K562 (cell line): ENCODE data around the gene ASB11. TPM values are rescaled to one million over a fixed set of nuclear protein-coding genes. Genes with fewer than 3 reads are reported as not detected.

Experiments used
- ATAC-seq: fragments of 200-7000 bp; cut with Tn5 transposase; 3 replicates; pipeline ENCODE4 v1.9.1; 2020; ENCODE audit warnings: moderate library complexity
- BruUV-seq: library from RNA; stranded (reverse); fragments of 400-500 nt; replicated peaks from 2 replicates; lab custom pipeline; 2021; lab: Mats Ljungman, UMichigan
- CTCF ChIA-PET: fragments of 300-600 bp; formaldehyde crosslinking; extraction: SDS; loops from one replicate; lab custom pipeline; 2021; ENCODE audit warnings: low intra/inter-chr PET ratio; lab: Yijun Ruan, JAX
- POLR2A ChIA-PET: fragments of 300-600, 350-650 bp; sonication (Branson Sonifier 250); formaldehyde crosslinking; extraction: SDS; loops from one replicate; lab custom pipeline; 2021; ENCODE audit warnings: antibody characterized with exemption, inconsistent platforms; lab: Yijun Ruan, JAX
- DNase-seq, 4 experiments: peaks; one replicate each; pipeline versions ENCODE4 v3.0.0 to v3.0.0-alpha.2; 2011 to 2018; ENCODE audit warnings: low spot score in 3 of 4, mixed read lengths in 3 of 4; ENCODE audit errors: extremely low read depth in 1 of 4
- FAIRE-seq: peaks from 2 replicates; lab custom pipeline; 2011; peaks lifted over from hg19 to GRCh38; lab: Jason Lieb, UNC
- H2AFZ ChIP-seq: 2 replicates; pipeline ENCODE4 v1.6.0; 2011; ENCODE audit warnings: low read depth, low read length, control low read depth, inconsistent platforms
- H3K27ac ChIP-seq: fragments of 200-600 bp; 3 replicates; pipeline ENCODE4 v1.8.0; 2011; ENCODE audit warnings: low read depth, mild to moderate bottlenecking, control low read depth, inconsistent platforms, low read length, moderate library complexity, mixed read lengths; ENCODE audit errors: extremely low read depth
- H3K27me3 ChIP-seq, 2 experiments: fragments of 300-600 bp in 1 of 2; 2 replicates in 1 of 2; 3 replicates in 1 of 2; pipeline versions ENCODE4 v1.6.0 to v1.8.0; 2011; ENCODE audit warnings: inconsistent platforms in 2 of 2, low read length in 2 of 2, mild to moderate bottlenecking in 1 of 2, mixed read lengths in 1 of 2, moderate library complexity in 1 of 2; ENCODE audit not compliant: control insufficient read depth in 2 of 2, insufficient read depth in 2 of 2
- H3K36me3 ChIP-seq: fragments of 300-600 bp; 3 replicates; pipeline ENCODE4 v1.8.0; 2011; ENCODE audit warnings: mild to moderate bottlenecking, low read length, inconsistent platforms; ENCODE audit not compliant: control insufficient read depth, insufficient read depth
- H3K4me1 ChIP-seq, 2 experiments: fragments of 200-600 bp in 1 of 2; replicated peaks in 1 of 2; 2 replicates in 1 of 2; 3 replicates in 1 of 2; pipeline versions ENCODE4 v1.5.1 to v1.8.0; 2011; ENCODE audit warnings: inconsistent platforms in 2 of 2, low read length in 2 of 2, mild to moderate bottlenecking in 1 of 2, mixed read lengths in 1 of 2, moderate library complexity in 1 of 2; ENCODE audit not compliant: control insufficient read depth in 2 of 2, insufficient read depth in 2 of 2
- H3K4me2 ChIP-seq: 2 replicates; pipeline ENCODE4 v1.6.1; 2011; ENCODE audit warnings: low read length, control low read depth, inconsistent platforms, mixed read lengths; ENCODE audit not compliant: insufficient read depth
- H3K4me3 ChIP-seq: fragments of 200-600 bp; sonication (generic), shearing (Covaris generic); 2 replicates; pipeline ENCODE4 v1.5.1; 2016; ENCODE audit warnings: control low read depth, inconsistent platforms
- H3K79me2 ChIP-seq: fragments of 200-600 bp; 3 replicates; pipeline ENCODE4 v1.8.0; 2011; ENCODE audit warnings: low read length, inconsistent platforms; ENCODE audit not compliant: control insufficient read depth, insufficient read depth
- H3K9ac ChIP-seq, 2 experiments: 2 replicates each; pipeline versions ENCODE4 v1.6.0 to v1.6.1; 2011; ENCODE audit warnings: low read depth in 2 of 2, low read length in 2 of 2, control low read depth in 1 of 2, inconsistent platforms in 1 of 2, mild to moderate bottlenecking in 1 of 2, mixed read lengths in 1 of 2; ENCODE audit not compliant: insufficient read depth in 1 of 2
- H3K9me1 ChIP-seq: one replicate; pipeline ENCODE4 v1.6.0; 2011; ENCODE audit warnings: inconsistent platforms, mild to moderate bottlenecking, low read length, moderate library complexity; ENCODE audit not compliant: control insufficient read depth, insufficient read depth
- H3K9me3 ChIP-seq: replicated peaks from 2 replicates; pipeline ENCODE4 v1.5.1; 2011; ENCODE audit warnings: low read depth, low read length, inconsistent platforms; ENCODE audit not compliant: control insufficient read depth, insufficient read depth
- H4K20me1 ChIP-seq: replicated peaks from 2 replicates; pipeline ENCODE4 v1.6.1; 2011; ENCODE audit warnings: low read length, inconsistent platforms, mixed read lengths; ENCODE audit not compliant: control insufficient read depth, insufficient read depth
- BRF2 ChIP-seq: IDR thresholded peaks from 3 replicates; pipeline ENCODE4 v1.6.1; 2011; ENCODE audit warnings: borderline replicate concordance, mild to moderate bottlenecking; ENCODE audit not compliant: insufficient read length, insufficient read depth
- DDX20 ChIP-seq: fragments of 450-650 bp; IDR thresholded peaks from 2 replicates; pipeline ENCODE4 v1.6.1; 2016; ENCODE audit warnings: missing genetic modification characterization, low read depth, mild to moderate bottlenecking, missing compliant biosample characterization, moderate library complexity
- EWSR1 ChIP-seq: fragments of 450-650 bp; IDR thresholded peaks from 2 replicates; pipeline ENCODE4 v1.6.1; 2018; ENCODE audit warnings: borderline replicate concordance, mild to moderate bottlenecking, low read depth, moderate library complexity; ENCODE audit not compliant: partially characterized antibody
- HOMEZ ChIP-seq: fragments of 250-450 bp; sonication (Bioruptor Pico); IDR thresholded peaks from 2 replicates; pipeline ENCODE4 v1.4.0; 2020; ENCODE audit warnings: mild to moderate bottlenecking, moderate library complexity
- MAFF ChIP-seq: IDR thresholded peaks from 2 replicates; pipeline ENCODE4 v1.6.1; 2012; ENCODE audit warnings: low read length, improper control_type of control experiment
- NFATC3 ChIP-seq: fragments of 450-650 bp; IDR thresholded peaks from 2 replicates; pipeline ENCODE4 v1.6.1; 2017; ENCODE audit warnings: mild to moderate bottlenecking
- NR2C1 ChIP-seq, 2 experiments: fragments of 450-650 bp; IDR thresholded peaks; 2 replicates each; pipeline ENCODE4 v1.6.1; 2017; ENCODE audit warnings: mild to moderate bottlenecking in 2 of 2, antibody characterized with exemption in 1 of 2, inconsistent platforms in 1 of 2, missing compliant biosample characterization in 1 of 2, missing genetic modification characterization in 1 of 2
- PCBP1 ChIP-seq: fragments of 200-400 bp; formaldehyde crosslinking; IDR thresholded peaks from 2 replicates; pipeline ENCODE4 v1.6.1; 2018; ENCODE audit warnings: mild to moderate bottlenecking, low read depth, low read length; ENCODE audit not compliant: poor library complexity, severe bottlenecking
- POLR3G ChIP-seq: IDR thresholded peaks from 2 replicates; pipeline ENCODE4 v1.6.1; 2011; ENCODE audit not compliant: insufficient read length, insufficient replicate concordance; ENCODE audit errors: extremely low read depth
- RAD21 ChIP-seq, 2 experiments: fragments of 250-450 bp in 1 of 2; fragments of 450-650 bp in 1 of 2; sonication (Bioruptor Pico) in 1 of 2; formaldehyde crosslinking in 1 of 2; IDR thresholded peaks in 1 of 2; conservative IDR thresholded peaks in 1 of 2; 2 replicates each; pipeline versions ENCODE4 v1.4.0 to v1.8.0; 2020 to 2022; ENCODE audit warnings: mild to moderate bottlenecking in 2 of 2, moderate library complexity in 1 of 2
- RBM39 ChIP-seq: fragments of 200-400 bp; formaldehyde crosslinking; optimal IDR thresholded peaks from 2 replicates; pipeline ENCODE3; 2018; ENCODE audit warnings: low read depth, low read length
- RFX7 ChIP-seq: fragments of 250-450 bp; sonication (Bioruptor Pico); IDR thresholded peaks from 2 replicates; pipeline ENCODE4 v1.5.1; 2021; ENCODE audit warnings: mild to moderate bottlenecking
- SAFB2 ChIP-seq: fragments of 200-400 bp; formaldehyde crosslinking; IDR thresholded peaks from 2 replicates; pipeline ENCODE4 v1.6.1; 2018; ENCODE audit warnings: borderline replicate concordance, low read length, low read depth, moderate library complexity; ENCODE audit not compliant: severe bottlenecking
- SIX5 ChIP-seq, 2 experiments: IDR thresholded peaks; 2 replicates each; pipeline ENCODE4 v1.6.1; 2011; ENCODE audit warnings: low read length in 2 of 2, borderline replicate concordance in 1 of 2, low read depth in 1 of 2, mild to moderate bottlenecking in 1 of 2, moderate library complexity in 1 of 2; ENCODE audit not compliant: insufficient read depth in 1 of 2
- ZNF24 ChIP-seq: fragments of 450-650 bp; IDR thresholded peaks from 2 replicates; pipeline ENCODE4 v1.6.1; 2016
- ZNF282 ChIP-seq: sonication (generic); formaldehyde crosslinking; IDR thresholded peaks from 2 replicates; pipeline ENCODE4 v1.8.1; 2023; ENCODE audit warnings: missing genetic modification reagents
- ZNF3 ChIP-seq: fragments of 250-450 bp; sonication (Bioruptor Pico); IDR thresholded peaks from 2 replicates; pipeline ENCODE4 v1.5.0; 2021; ENCODE audit warnings: mild to moderate bottlenecking, moderate library complexity
- ZNF408 ChIP-seq: fragments of 250-450 bp; sonication (Bioruptor Pico); IDR thresholded peaks from 2 replicates; pipeline ENCODE4 v1.4.0; 2020; ENCODE audit warnings: low read depth, mild to moderate bottlenecking, moderate library complexity
- ZNF655 ChIP-seq: fragments of 250-450 bp; sonication (Bioruptor Pico); IDR thresholded peaks from 2 replicates; pipeline ENCODE4 v1.5.0; 2021
- ZNF778 ChIP-seq: fragments of 450-650 bp; formaldehyde crosslinking; IDR thresholded peaks from 2 replicates; pipeline ENCODE4 v1.4.0; 2020; ENCODE audit warnings: mild to moderate bottlenecking, moderate library complexity
- WGBS: fragments of 100-300 bp; shearing (Covaris generic); methylation state at CpG from one replicate; pipeline ENCODE4 v1.1.6; 2016; ENCODE audit warnings: low coverage, mixed read lengths; ENCODE audit not compliant: insufficient coverage; ENCODE audit errors: missing lambda C conversion rate; 5-methylcytosine and 5-hydroxymethylcytosine counted together
- in situ Hi-C: fragments of 300-500 bp; cut with MboI; formaldehyde crosslinking; loops from 4 replicates; pipeline ENCODE4 v1.15.0; 2018; ENCODE audit warnings: inconsistent platforms, mixed read lengths
- intact Hi-C: fragments of 100-400 bp; cut with micrococcal nuclease; formaldehyde crosslinking; loops from 2 replicates; pipeline ENCODE4 v1.14.2; 2022
- polyA plus RNA-seq, 8 experiments: library from polyadenylated mRNA; depleted of rRNA in 4 of 8; stranded (reverse) in 5 of 8; unstranded in 3 of 8; fragments of >200 nt; fragmentation: Nextera tagmentation in 2 of 8; fragmentation: Illumina TruSeq in 1 of 8; extraction: Ambion mirVana in 2 of 8; extraction: Trizol in 1 of 8; gene quantifications; 2 replicates each; pipeline versions ENCODE4 v1.2.1 to v1.2.3, GENCODE V29; 2011 to 2014; ENCODE audit warnings: inconsistent platforms in 1 of 8, missing spikeins in 1 of 8
- total RNA-seq, 7 experiments: library from RNA; depleted of rRNA in 6 of 7; stranded (reverse); fragments of >200 nt in 6 of 7; fragmentation: Illumina TruSeq in 2 of 7; extraction: Trizol in 2 of 7; gene quantifications; 2 replicates each; pipeline versions ENCODE4 v1.2.1 to v1.2.3, GENCODE V29; 2011 to 2021; ENCODE audit warnings: low replicate concordance in 1 of 7

ASB11 gene
- total and polyA plus RNA-seq, 9 of the 15 experiments (the other 6 are each of a cell fraction or from before 2014, with no cell fraction given) = not detected

GRCh38 chrX:15311119-15311518 is 4.3 kb downstream of the ASB11 start:
- H4K20me1 ChIP-seq = no peaks in the 10 kb centered on the region
- POLR2A ChIA-PET = interaction anchor here (0.7 to 1.4 kb wide), 2 partner anchors 8 to 373 kb away, joined by 3 to 6 read pairs; no protein-coding TSS in a partner anchor
- H3K4me1 ChIP-seq = no peaks in the 10 kb centered on the region
- intact Hi-C loops = no loop called here
- peaks cover 0 to 4% of the 10 kb centered on the region in 2 experiments; a peak in 1 of 5 replicates for H3K27me3 ChIP-seq
- no peak overlapping the region for H3K4me2 ChIP-seq
- BruUV-seq = no TSS peak
- TF ChIP-seq HOMEZ (CRISPR knock-in tag) = no peak
- TF ChIP-seq ZNF24 = no peak
- no peak for TF ChIP-seq ZNF408 (CRISPR knock-in tag)
- TF ChIP-seq RBM39 = no peak
- TF ChIP-seq SAFB2 = no peak
- no peak for TF ChIP-seq BRF2
- TF ChIP-seq RAD21 (CRISPR knock-in tag; conservative IDR thresholded peaks at IDR 0.05 in 1 of 2, IDR thresholded peaks at IDR 0.05 in 1 of 2) = no peak
- no peak for TF ChIP-seq EWSR1
- TF ChIP-seq NFATC3 = no peak
- TF ChIP-seq ZNF778 (CRISPR knock-in tag) = no peak
- TF ChIP-seq MAFF = no peak
- TF ChIP-seq DDX20 (tag) = no peak
- TF ChIP-seq SIX5 (IDR thresholded peaks at IDR 0.05; ENCODE audit: borderline replicate concordance in 1 of 2, insufficient read depth in 1 of 2, low read depth in 1 of 2, low read length in 2 of 2) = no peak
- TF ChIP-seq ZNF655 (CRISPR knock-in tag) = no peak
- no peak for TF ChIP-seq RFX7 (CRISPR knock-in tag)
- no peak for TF ChIP-seq PCBP1
- no peak for TF ChIP-seq ZNF282 (CRISPR knock-in tag)
- no peak for TF ChIP-seq POLR3G
- TF ChIP-seq ZNF3 (CRISPR knock-in tag) = no peak
- no peak for TF ChIP-seq NR2C1 (IDR thresholded peaks at IDR 0.05)
- TF ChIP-seq NR2C1 (tag; IDR thresholded peaks at IDR 0.05) = no peak
- TF ChIP-seq, all 486 proteins: peak for 0
- no peaks in the 10 kb centered on the region for H3K9me1 ChIP-seq
- no peak overlapping the region for H3K4me3 ChIP-seq
- no peak overlapping the region for H3K27ac ChIP-seq
- in situ Hi-C loops = no loop called here
- WGBS = 23% methylated on average over 3 of the region's 3 CpGs
- CTCF ChIA-PET = no interaction called here
- H3K9me3 ChIP-seq = no peaks in the 10 kb centered on the region
- no peaks in the 10 kb centered on the region for H3K79me2 ChIP-seq
- DNase-seq = no peak
- no peak for ATAC-seq
- no peak overlapping the region for H3K9ac ChIP-seq
- H2AFZ ChIP-seq = no peak overlapping the region
- no peaks in the 10 kb centered on the region for H3K36me3 ChIP-seq
- FAIRE-seq = no peak
